Erythroblast (primary cell): ENCODE measurements around the gene DENND1C.

Experiments used
- GATA1 ChIP-seq: IDR thresholded peaks from 2 replicates; pipeline ENCODE4 v1.6.1; 2011; ENCODE audit warnings: low read depth, mild to moderate bottlenecking, control low read depth, low read length, moderate library complexity
- POLR2A ChIP-seq: IDR thresholded peaks from 2 replicates; pipeline ENCODE4 v1.6.1; 2011; ENCODE audit warnings: mild to moderate bottlenecking, low read length

DNA sequence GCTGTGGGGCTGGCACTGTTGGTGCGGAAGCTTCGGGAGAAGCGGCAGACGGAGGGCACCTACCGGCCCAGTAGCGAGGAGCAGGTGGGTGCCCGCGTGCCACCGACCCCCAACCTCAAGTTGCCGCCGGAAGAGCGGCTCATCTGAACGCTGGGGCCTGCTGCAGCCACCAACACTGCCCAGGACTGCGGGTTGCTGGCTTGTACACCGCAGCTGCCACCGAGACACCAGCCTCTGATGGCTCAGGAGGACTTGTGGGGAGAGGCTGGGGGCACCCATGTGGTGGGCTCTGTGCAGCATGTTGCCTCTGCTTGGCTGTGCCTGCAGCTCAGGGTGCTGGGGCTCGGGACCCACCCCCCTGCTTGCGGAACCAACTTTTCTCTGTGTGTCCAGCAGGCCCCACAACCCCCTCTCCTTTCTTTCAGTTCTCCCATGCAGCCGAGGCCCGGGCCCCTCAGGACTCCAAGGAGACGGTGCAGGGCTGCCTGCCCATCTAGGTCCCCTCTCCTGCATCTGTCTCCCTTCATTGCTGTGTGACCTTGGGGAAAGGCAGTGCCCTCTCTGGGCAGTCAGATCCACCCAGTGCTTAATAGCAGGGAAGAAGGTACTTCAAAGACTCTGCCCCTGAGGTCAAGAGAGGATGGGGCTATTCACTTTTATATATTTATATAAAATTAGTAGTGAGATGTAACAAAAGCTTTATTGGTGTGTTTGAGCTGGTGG lies 14.9 kb downstream of the DENND1C start:
- TF ChIP-seq POLR2A = no peak
- no peak for TF ChIP-seq GATA1
